ENCODE data around the gene MTG1.
"Not testable (repeated sequence)": the region's sequence is repeated elsewhere in the genome, so short reads cannot be mapped to it uniquely, and the experiment has no call there.

MTG1 gene

GRCh38 chr10:133431888-133432613 is 38.1 kb downstream of the MTG1 start:
- DNase-seq: not testable (repeated sequence)

DNA sequence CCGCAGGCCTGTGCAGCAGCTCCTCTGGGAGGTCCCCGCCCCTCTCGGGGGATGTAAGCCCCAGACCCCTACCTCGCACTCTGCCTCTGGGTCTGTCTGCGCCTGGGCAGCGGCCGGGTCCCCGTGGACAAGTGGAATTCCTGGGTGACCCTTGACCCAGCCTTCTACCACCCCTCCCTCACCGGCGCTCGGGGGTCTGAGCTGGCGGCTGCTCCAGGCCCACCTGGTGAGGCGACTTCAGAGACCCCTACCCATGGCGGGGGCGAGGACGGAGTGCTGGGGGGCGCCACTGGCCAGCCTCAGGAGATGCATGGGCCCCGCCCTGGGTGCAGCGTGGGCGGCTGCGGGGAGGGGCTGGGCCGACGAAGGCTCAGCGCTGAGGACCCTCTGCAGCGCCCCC is 38.8 kb downstream of the MTG1 start:
- not testable (repeated sequence) for DNase-seq

GRCh38 chr10:133438711-133439273 is 44.8 kb downstream of the MTG1 start:
- no peak for DNase-seq

- DNase-seq: no peak
These were observed 45.8 kb downstream of the MTG1 start for GRCh38 chr10:133439517-133440461.

GRCh38 chr10:133440633-133441285 is 46.8 kb downstream of the MTG1 start:
- no peak for DNase-seq

- not testable (repeated sequence) for DNase-seq
These were observed 47.4 kb downstream of the MTG1 start for GRCh38 chr10:133441356-133441755.

GRCh38 chr10:133441780-133442179 is 47.8 kb downstream of the MTG1 start:
- no peak for DNase-seq

DNA sequence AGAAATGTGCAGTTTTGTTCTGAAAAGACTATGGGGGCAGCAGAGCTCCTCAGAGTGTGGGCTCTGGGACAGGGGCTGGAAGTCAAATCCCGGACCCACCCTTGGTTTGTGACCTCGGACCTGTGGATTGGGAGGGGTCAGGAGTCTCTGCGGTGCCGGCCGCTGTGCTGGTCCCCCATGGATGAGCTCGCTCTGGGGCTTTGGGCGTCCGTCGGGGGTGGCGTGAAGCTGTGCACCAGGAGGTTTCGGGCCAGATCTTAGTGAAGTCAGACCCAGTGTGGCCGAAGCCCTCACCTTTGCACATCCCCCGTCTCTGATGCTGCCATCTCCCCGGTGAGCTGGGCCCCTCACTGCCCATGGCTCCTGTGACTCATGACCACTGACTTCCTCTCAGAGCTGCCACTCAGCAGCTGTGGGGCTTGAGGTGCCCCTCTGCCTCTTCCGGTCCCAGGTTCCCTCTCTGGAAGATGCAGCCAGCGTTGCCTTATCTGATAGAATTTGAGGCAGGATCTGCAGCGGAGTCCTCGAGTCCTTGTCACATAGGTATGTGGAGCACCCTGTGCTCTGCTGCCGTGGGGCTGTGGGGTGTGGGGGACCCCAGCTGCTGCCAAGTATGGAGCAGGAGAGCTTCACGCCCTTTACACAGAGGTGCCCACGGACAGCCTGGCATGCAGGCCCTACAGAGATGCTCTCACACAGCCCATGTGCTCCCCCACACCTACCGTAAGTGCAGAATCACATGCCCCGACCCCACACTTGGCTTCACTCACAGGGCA is 48.4 kb downstream of the MTG1 start:
- DNase-seq: peak; percentile 36

- DNase-seq: no peak
These were observed 49.3 kb downstream of the MTG1 start for GRCh38 chr10:133442967-133443924.

DNA sequence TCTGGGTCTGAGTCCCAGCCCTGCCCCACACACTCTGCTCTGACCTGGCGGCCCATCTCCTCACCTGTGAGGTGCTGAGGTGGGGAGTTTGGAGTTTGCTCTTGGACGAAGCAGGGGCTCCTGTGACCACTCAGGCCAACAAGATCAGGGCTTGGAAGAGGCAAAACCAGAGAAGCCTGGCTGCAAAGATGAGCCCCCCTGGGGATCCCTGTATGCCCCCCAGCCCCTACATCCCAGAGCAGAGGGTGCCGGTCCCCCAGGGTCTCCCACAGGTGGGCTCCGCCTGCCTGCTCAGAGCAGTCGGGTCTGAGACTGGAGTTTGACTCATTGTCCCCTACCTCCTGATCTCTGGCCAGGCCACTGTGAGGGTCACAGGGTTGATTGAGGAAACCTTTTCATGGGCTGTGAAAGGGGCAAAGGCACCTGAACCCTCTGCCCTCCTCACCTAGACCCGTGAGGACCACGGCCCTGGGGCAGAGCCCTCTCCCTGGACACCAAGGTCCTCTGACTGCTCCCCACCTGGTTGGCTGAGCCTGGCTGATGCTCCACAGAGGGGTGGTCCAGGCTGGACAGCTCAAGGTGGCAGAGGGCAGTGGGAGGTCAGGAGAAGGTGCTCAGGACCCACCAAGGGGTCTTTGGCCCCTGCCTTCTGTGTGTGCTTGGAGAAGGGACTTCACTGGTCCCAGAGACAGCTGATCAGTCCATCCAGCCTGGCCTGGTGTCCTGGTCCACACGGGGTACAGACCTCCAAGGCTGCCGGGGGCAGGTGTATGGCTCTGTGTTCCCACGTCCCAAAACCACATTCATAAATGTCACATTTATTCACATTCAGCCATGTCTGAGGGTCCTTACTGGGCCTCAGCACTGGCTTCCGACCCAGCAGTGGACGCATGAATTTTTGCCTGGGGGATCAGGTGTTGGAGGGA is 50.6 kb downstream of the MTG1 start:
- no peak for DNase-seq

DNA sequence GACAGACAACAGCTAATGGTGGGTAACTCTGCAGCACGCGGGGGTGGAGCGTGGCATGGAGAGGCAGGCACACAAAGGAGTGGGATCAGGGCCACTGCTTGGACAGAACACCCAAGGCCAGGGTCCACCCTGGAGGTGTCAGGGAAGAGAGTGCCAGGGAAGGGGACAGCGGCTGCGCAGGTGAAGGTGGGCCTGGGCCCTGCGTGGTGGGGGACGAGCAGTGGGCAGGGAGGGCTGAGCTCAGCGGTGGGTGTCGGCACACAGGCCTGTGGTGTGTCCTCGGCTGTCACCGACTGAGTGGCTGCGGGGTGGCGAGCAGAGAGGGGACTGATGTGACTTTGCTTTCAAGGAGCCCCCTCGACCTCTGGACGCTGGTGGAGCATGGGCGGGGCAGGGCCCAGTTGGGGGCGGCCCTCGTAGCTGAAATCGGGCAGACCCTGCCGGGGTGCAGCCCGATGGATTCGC is 51.3 kb downstream of the MTG1 start:
- no peak for DNase-seq

GRCh38 chr10:133445751-133446708 is 52.1 kb downstream of the MTG1 start:
- no peak for DNase-seq

DNA sequence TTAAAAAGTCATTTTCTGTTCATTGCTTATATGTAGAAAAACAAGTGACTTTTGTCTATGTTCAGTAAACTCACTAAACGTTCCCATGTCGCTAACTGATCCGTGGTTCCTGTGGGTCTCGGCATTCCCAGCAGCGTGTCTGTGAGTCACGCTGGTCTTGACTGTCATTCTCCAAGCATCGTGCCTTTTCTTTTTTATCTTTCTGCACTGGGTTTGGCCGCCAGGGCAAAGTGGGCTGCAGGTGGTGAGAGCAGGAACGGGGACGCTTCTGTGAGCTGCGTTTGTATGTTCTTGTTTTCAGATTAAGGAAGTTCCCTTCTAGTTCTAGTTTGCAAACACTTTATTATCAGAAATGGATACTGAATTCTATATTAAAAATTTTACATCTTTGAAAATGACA is 53.0 kb downstream of the MTG1 start:
- DNase-seq: no peak

DNA sequence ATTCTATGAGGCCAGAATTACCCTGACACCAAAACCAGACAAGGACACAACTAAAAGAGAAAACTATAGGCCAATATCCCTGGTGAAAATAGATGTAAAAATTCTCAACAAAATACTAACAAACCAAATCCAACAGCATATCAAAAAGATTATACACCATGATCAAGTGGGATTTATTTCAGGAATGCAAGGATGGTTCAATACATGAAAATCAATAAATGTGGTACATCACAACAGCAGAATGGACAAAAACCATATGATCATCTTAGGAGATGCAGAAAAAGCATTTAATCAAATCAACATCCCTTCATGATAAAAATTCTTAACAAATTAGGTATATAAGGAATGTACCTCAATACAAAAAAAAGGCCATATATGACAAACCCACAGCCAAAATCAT is 54.2 kb downstream of the MTG1 start:
- no peak for DNase-seq

DNA sequence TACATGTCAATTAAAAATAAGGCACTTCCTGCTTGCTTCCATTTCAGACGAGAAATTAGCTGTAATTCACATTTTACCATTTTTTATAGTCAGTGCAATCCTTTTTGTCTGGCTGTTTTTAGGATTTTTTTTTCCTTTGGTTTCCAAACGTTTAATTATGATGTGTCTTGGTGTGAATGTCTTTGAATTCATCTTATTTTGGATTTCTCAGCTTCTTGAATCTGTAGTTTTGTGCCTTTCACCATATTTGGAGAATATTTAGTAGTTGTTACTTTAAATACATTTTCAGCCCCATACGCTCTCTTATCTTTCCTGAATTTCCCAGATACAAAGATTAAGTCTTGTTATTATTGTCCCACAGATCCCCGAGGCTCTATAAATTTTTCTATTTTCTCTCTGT is 57.4 kb downstream of the MTG1 start:
- no peak for DNase-seq

DNA sequence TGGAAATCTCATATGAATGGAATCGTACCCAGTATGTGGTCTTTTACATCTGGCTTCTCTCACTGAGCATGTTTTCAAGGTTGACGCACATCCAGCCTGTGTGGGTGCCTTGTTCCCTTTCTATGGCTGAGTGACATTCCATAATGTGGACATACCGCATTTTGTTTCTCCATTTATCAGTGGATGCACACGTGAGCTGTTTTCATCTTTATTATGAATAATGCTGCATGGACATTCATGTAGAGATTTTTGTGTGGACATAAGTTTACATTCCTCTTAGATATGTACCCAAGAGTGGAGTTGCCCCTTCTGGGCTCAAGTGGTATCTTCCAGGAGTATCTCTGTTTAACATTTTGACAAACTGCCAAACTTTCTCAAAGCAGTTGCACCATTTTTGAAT is 58.5 kb downstream of the MTG1 start:
- DNase-seq: no peak

DNA sequence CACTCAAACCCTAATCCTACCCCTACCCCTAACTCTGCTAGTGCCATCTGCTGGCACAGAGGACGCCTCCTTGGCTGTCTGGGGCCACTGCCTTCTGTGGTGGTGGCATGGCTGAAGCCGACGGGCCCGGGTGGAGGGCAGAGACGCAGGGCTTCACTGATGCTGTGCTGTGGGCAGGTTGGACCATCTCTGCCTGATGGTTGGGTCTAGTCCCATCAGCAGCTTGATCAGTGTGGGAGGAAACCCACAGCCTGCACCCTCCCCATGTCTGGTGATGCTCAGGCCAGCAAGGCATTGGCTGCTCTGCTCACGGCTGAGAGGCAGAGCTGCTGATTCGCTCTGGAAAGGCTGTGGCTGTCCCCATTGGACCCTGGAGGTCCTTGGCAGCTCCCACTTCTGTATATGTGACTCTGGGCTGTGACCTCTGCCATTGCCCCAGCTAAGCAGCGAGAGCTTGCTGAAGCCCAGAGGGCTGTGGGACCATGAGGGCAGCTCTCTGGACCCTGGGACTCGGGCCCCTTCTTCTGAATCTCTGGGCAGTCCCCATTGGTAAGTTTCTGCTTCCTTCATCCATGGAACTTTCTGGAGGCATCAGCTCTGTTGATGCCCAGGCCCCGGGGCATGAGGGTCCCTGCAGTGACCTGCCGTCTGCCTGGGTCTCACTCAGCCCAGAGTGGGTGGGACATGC is 59.7 kb downstream of the MTG1 start, which contains the start of gene SCART1:
Gene SCART1 (plus strand): TSS at position 430 of the 688 bp plus-strand sequence. CDS start 53 bp downstream, at position 483.
- no peak for DNase-seq

Data from CD4-positive, alpha-beta T cell treated with Interleukin-17A for 4 hours (primary cell).